Left ventricle myocardium inferior (tissue), 1 donor: Measurements from ENCODE around the gene C5orf22. TPM values are rescaled to one million over a fixed set of nuclear protein-coding genes. Genes with fewer than 3 reads are reported as not detected.

Experiments used
- DNase-seq: peaks from one replicate; pipeline ENCODE4 v3.0.0-alpha.2; 2020
- H3K27ac ChIP-seq: fragments of 200-600 bp; replicated peaks from 2 replicates; pipeline ENCODE4 v1.8.0; 2021
- H3K27me3 ChIP-seq: fragments of 200-600 bp; 2 replicates; pipeline ENCODE4 v1.8.0; 2021; ENCODE audit warnings: low read depth
- H3K36me3 ChIP-seq: fragments of 200-600 bp; 2 replicates; pipeline ENCODE4 v1.8.0; 2021
- H3K4me1 ChIP-seq: fragments of 200-600 bp; 2 replicates; pipeline ENCODE4 v1.8.0; 2021
- H3K4me3 ChIP-seq: fragments of 200-600 bp; 2 replicates; pipeline ENCODE4 v1.8.0; 2021; ENCODE audit warnings: mild to moderate bottlenecking, moderate library complexity
- H3K9me3 ChIP-seq: fragments of 200-600 bp; replicated peaks from 2 replicates; pipeline ENCODE4 v1.8.0; 2021
- CTCF ChIP-seq: fragments of 200-600 bp; IDR thresholded peaks from 2 replicates; pipeline ENCODE4 v1.8.0; 2021; ENCODE audit warnings: antibody characterized with exemption, mild to moderate bottlenecking, borderline replicate concordance
- intact Hi-C: fragments of 100-400 bp; cut with micrococcal nuclease; formaldehyde crosslinking; loops from one replicate; pipeline ENCODE4 v1.11.0; 2022
- total RNA-seq: library from RNA; stranded (reverse); fragmentation: NEBNext Ultra II Directional; extraction: Animal tissue kit (Norgen Biotek cat#: 25700); gene quantifications from one replicate; pipeline ENCODE4 v1.2.1, GENCODE V29; 2021
- donor health status: DM: no; HTN: yes; CAD: no; lungs with severe emphysema.

The C5orf22 gene
- total RNA-seq, 1 donor from 2014 or later = 25.8 TPM

- TF ChIP-seq CTCF = no peak
- intact Hi-C loops = no loop called here
- no peak for DNase-seq
These were observed 36.3 kb downstream of the C5orf22 start for GRCh38 chr5:31568302-31568835.

GRCh38 chr5:31569068-31569467, 37.0 kb downstream of the C5orf22 start:
- Histone ChIP-seq H3K9me3 (no peaks in the 10 kb centered on the region), H3K4me1 (no peaks in the 10 kb centered on the region), H3K27me3 (no peaks in the 10 kb centered on the region), H3K27ac (no peak overlapping the region), H3K4me3 (no peak overlapping the region), H3K36me3 (no peaks in the 10 kb centered on the region)
- no peak for TF ChIP-seq CTCF
- DNase-seq = no peak
- intact Hi-C loops = no loop called here

More at GRCh38 chr5:31568302-31568835, 36.3 kb downstream of the C5orf22 start:
- Histone ChIP-seq H3K4me1 (peaks cover 2% of the 10 kb centered on the region), H3K27ac (no peak overlapping the region), H3K9me3 (no peaks in the 10 kb centered on the region), H3K27me3 (no peaks in the 10 kb centered on the region), H3K4me3 (no peak overlapping the region), H3K36me3 (no peaks in the 10 kb centered on the region)

- no peak overlapping the region for H3K4me3 ChIP-seq
- H3K36me3 ChIP-seq = no peaks in the 10 kb centered on the region
- TF ChIP-seq CTCF = no peak
- no peaks in the 10 kb centered on the region for H3K4me1 ChIP-seq
- DNase-seq = no peak
- H3K27ac ChIP-seq = no peak overlapping the region
- intact Hi-C loops = no loop called here
- H3K9me3 ChIP-seq = no peaks in the 10 kb centered on the region
- no peaks in the 10 kb centered on the region for H3K27me3 ChIP-seq
These were observed 41.5 kb downstream of the C5orf22 start for GRCh38 chr5:31573494-31574142.

- Histone ChIP-seq H3K27ac (no peak overlapping the region), H3K4me1 (no peaks in the 10 kb centered on the region), H3K27me3 (no peaks in the 10 kb centered on the region), H3K9me3 (no peaks in the 10 kb centered on the region), H3K36me3 (no peaks in the 10 kb centered on the region), H3K4me3 (no peak overlapping the region)
- no peak for DNase-seq
- no peak for TF ChIP-seq CTCF
- intact Hi-C loops = no loop called here
These were observed 42.7 kb downstream of the C5orf22 start for GRCh38 chr5:31574772-31575171.

- Histone ChIP-seq H3K9me3 (no peaks in the 10 kb centered on the region), H3K27me3 (no peaks in the 10 kb centered on the region), H3K4me1 (no peaks in the 10 kb centered on the region), H3K27ac (no peak overlapping the region), H3K4me3 (no peak overlapping the region), H3K36me3 (no peaks in the 10 kb centered on the region)
- intact Hi-C loops = no loop called here
- TF ChIP-seq CTCF = no peak
- no peak for DNase-seq
These were observed 45.3 kb downstream of the C5orf22 start for GRCh38 chr5:31577438-31577837.
